Right renal cortex interstitium (tissue), 3 donors: Measurements from ENCODE around the gene RRP7A. TPM values are rescaled to one million over a fixed set of nuclear protein-coding genes. Genes with fewer than 3 reads are reported as not detected.
"Not testable (repeated sequence)": the region's sequence is repeated elsewhere in the genome, so short reads cannot be mapped to it uniquely, and the experiment has no call there.

ENCODE experiments used
- DNase-seq, 3 donors: peaks; one replicate each; pipeline ENCODE4 v3.0.0-alpha.2; 2013; ENCODE audit warnings: low read depth in 3 of 3, low spot score in 2 of 3
- polyA plus RNA-seq, 3 donors: library from polyadenylated mRNA; unstranded; fragments of 120-200 nt; gene quantifications; one replicate each; pipeline ENCODE4 v1.2.1, GENCODE V29; 2013; ENCODE audit not compliant: insufficient read length in 3 of 3

The RRP7A gene, protein sequence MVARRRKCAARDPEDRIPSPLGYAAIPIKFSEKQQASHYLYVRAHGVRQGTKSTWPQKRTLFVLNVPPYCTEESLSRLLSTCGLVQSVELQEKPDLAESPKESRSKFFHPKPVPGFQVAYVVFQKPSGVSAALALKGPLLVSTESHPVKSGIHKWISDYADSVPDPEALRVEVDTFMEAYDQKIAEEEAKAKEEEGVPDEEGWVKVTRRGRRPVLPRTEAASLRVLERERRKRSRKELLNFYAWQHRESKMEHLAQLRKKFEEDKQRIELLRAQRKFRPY
- polyA plus RNA-seq, result 10 to 100 TPM; 28.1 to 34.1 (median 30.7) TPM

DNA sequence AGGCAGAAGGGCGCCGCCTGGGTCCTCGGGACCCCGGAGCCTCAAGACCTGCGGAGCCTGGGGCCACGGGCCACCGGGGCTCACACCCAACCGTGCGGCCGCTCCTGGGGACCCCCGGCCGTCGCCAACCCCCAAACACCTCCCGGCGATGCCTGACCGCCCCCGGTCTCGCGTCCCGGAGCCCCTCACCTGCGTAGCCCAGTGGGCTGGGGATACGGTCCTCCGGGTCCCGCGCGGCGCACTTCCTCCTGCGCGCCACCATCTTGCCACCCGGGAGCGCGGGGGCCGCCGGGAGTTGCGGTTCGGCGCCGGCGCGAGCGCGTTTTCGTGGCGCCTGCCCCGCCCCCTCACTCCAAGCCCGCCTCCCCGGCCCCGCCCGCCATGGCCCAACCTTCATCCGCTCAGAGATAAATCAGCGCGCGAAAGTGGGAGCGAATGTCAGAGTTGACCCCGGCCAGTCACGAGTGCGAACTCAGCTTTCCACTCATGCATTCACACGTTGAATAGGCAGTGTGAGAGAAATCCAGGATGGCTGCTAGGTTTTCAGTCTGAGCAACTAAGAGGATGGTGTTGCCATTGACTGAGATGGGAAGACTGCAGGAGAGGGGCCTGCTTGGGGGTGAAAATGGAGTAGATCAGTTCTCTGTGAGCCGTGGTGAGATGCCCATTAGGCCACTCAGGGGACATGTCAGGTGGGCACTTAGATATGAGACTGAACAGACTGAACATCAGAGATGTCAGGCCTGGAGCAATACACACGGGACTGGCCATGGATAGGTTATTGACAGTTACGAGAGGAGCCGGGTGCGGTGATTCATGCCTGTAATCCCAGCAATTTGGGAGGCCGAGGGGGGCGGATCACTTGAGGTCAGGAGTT lies at the start of gene RRP7A:
RRP7A (minus strand) TSS at position 272 of the 877 bp plus-strand sequence; CDS start at position 262, 10 bp downstream.
- DNase-seq, result peak in 2 of 3 donors; percentile 51 to 68

DNA sequence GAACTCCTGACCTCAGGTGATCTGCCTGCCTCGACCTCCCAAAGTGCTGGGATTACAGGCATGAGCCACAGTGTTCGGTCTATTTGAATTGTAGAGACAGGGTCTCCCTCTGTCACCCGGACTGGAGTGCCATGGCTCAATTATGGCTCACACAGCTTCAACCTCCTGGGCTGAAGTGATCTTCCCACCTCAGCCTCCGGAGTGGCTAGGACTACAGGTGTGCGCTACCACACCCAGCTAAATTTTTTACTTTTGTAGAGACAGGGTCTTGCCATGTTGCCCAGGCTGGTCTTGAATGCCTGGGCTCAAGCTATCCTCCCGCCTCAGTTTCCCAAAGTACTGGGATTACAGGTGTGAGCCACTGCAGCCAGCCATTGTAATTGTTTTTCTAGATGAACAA lies 48.4 kb upstream of the RRP7A start:
- not testable (repeated sequence) for DNase-seq

DNA sequence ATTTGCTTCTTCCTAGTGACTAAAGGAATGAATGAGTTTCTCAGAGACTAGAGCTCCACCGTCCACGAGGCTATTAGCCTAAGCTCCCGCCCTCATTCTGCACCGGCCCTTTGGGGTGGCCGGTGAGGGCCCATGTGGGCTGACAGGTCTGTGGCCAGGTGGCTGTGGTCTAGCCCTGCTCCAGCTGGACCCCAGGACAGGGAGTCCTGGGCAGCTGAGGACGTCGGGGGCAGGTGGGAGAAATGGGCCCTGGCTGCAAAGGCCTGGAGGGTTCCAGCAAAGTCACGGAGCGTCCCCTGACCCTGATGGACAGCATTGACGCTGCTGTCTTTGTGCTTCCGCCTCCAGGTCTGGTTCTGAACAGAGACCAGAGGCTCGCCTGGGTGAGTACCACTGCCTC lies 46.4 kb upstream of the RRP7A start:
- DNase-seq, result no peak

DNA sequence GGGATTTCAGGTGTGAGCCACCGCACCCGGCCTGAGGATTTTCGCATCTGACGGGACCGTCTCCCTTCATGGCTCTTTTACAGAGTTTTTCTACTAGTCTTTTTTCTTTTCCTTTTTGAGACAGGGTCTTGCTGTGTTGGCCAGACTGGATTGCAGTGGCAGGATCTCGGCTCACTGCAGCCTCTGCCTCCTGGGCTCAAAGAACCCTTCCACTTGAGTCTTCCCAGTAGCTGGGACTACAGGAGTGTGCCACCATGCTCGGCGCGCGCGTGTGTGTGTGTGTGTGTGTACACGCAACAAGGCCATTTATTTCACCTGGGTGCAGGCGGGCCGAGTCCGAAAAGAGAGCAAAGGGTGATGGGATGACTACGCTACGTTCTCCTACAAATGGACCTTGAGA lies 45.1 kb upstream of the RRP7A start:
- DNase-seq, result no peak

DNA sequence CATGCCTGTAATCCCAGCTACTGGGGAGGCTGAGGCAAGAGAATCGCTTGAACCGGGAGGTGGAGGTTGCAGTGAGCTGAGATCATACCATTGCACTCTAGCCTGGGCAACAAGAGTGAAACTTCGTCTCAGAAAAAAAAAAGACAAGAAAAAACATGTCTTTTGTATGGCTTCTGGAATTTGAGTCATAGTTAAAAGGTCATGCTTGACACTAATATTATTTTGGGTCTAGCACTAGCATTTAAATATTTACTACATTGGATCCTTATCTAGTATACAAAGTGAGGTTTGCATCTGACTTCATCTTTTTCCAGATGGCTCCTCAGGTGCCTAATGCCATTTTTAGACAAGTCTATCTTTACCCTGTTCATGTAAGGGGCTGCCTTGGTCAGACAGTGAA lies 44.3 kb upstream of the RRP7A start:
- not testable (repeated sequence) for DNase-seq

DNA sequence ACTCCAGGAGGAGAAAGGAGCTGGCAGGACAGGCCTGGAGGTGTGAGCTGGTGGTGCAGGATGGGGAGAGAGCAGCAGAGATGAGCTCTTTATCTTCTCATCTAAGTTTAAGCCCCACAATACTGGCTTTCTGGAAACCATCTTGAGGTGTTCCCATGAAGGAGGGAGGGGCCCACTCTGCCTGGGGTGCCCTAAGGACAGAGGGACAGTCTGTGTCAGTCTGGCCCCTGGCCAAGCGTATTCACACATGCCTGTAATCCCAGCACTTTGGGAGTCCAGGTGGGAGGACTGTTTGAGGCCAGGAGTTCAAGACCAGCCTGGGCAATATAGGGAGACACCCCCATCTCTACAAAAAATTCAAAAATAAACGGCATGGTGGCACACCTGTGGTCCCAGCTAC lies 43.1 kb upstream of the RRP7A start:
- no peak for DNase-seq

DNA sequence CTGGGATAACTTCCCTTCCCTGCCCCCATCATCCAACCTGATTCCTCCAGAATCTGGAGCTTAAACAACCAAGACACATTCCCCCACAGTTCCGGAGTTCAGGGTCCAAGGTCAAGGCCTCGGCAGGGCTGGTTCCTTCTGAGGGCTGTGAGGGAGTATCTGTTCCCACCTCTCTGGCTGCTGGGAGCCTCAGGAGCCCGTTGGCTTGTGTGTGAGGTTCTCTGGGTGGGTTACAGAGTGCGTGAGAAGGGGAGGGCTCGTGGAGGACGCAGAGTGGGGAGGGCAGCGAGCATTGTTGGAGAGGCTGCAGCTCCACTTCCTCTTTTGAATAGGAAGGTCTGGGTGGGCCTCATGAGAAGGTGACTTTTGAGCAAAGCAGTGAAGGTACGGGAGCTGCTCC lies 42.7 kb upstream of the RRP7A start:
- DNase-seq, result no peak

DNA sequence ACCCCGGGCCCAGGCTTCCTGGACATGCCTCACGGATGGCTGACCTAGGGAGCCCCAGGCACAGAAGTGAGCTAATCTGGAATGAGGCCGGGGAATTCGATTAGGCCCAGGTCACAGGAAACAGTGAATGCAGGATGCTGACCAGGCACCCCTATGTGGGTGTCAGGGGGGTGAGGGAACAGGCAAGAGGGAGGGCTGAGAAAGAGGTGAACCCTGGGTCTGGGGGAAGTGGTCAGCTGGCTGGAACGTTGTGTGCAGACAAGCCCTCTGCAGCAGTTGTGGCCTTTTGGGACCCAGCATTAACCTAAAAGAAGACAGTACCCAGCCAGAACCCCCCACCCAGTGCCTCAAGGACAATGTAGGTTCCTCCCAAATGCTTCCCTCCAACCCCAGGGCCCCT lies 42.3 kb upstream of the RRP7A start:
- DNase-seq, result no peak

DNA sequence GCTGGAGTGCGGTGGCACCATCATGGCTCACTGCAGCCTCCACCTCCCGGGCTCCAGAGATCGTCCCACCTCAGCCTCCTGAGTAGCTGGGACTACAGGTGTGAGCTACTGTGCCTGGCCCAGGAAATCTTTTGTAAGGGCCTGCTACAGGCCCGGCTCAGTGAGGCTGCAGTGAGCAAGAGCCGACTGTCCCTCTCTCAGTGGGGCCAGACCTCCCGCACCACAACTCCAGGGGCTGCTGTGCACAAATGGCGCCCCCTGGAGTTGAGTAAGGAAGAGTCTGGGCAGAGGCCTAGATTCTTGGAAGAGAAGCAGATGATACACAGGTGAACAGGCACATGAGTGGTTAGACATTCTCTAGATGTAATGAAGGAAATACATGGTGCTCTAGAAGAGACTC lies 41.2 kb upstream of the RRP7A start:
- DNase-seq, result no peak

DNA sequence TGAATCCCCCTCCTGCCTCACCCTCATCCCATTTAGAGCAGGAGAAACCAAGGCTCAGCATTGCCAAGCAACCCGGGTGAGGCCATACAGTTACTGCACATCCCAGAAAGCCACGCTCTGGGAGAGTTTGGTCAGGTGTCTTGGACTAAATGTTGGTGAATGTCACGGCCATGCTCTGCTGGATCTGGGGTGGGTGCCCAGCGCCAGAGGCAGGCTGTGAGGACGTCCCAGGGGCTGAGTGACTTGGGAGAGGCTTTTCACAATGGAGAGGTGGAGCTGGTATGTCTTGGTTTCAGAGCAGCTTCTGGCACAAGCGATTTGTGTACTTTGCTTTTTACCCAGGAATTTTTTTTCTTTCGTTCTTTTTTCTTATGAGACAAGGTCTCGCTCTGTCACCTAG lies 40.8 kb upstream of the RRP7A start:
- no peak for DNase-seq

DNA sequence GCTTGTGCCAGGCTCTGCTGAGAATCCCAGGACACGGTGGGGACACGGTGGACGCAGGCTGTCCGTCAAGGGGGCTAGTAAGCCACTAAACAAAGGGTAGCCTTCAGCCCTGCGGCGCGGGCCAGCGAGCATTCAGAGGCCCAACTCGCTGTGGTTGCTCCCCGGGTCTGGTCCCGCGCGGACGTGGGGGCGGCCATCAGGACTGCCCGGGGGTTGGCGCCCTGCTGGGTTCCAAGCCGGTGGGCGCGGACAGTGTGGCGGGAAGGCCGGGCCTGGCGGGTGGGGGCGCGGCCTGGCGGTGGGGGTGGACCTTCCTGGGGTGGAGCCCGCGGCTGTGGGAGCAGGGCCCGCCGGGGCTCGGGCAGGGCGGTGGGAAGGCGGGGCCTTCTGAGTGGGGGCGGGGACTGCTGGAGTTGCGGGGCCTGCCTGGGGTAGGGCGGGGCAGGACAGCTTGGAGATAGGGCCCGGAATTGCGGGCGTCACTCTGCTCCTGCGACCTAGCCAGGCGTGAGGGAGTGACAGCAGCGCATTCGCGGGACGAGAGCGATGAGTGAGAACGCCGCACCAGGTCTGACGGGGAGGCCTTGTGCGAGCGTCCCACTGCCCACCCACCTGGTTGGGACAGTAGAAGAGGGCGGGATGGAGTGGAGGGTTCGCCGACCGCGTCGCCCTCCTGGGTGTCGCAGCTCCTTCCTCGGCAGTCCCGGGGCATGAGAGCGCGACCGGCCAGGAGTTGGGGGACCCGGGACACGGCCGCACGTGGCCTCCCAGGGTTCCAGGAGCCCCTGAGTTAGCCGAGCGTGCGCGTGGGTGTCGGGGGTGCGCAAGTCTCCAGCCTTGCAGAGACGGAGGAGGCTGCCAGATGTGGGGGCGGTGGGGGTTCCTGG lies 34.1 kb upstream of the RRP7A start, which contains the start of gene SERHL2:
SERHL2 (plus strand) TSS at position 482 of the 887 bp plus-strand sequence; CDS start at position 547, 65 bp downstream.
- peak in 1 of 3 donors; percentile 58 for DNase-seq

DNA sequence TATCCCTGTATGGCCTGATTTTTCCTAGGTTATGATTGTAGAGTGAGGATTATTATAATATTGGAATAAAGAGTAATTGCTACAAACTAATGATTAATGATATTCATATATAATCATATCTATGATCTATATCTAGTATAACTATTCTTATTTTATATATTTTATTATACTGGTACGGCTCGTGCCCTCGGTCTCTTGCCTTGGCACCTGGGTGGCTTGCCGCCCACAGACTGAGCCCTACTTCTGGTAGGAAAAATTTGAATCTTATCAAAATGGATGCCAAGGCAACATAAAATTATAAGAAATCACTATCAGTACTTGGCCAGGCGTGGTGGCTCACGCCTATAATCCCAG lies 32.7 kb upstream of the RRP7A start:
- not testable (repeated sequence) for DNase-seq

DNA sequence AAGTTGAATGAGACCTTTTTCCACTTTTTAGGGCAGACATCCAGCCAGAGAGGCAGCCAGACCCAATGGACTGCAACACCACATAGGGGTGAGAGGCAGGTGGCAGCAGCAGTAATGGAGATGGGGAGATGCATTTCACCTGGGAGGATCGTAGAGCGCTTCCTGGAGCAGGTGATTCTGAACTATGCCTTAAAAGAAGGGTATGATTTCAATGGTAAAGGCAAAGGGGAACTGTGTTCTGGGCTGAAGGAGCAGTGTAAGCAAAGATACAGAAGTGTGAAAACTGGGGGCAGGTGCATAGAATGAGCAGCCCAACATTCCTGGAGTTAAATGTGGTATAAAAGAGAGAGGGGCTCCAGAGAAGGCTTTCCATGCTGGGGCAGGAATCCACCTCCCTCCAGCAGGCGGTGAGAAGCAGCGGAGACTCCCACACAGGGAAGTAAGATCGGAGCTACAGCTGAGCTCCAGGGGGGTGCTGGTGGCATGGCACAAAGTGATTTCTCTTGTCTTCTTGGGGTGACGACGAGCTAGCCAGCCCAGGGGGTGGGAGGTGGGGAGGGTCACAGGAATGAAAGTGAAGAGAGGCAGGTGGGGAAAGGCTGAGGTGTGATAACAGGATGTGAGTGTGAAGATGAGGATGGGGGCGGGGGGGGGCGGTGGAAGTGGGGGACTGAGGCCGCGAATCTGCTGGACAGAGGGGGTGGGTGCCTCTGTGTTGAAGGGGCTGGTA lies 29.9 kb upstream of the RRP7A start:
- DNase-seq, result no peak

DNA sequence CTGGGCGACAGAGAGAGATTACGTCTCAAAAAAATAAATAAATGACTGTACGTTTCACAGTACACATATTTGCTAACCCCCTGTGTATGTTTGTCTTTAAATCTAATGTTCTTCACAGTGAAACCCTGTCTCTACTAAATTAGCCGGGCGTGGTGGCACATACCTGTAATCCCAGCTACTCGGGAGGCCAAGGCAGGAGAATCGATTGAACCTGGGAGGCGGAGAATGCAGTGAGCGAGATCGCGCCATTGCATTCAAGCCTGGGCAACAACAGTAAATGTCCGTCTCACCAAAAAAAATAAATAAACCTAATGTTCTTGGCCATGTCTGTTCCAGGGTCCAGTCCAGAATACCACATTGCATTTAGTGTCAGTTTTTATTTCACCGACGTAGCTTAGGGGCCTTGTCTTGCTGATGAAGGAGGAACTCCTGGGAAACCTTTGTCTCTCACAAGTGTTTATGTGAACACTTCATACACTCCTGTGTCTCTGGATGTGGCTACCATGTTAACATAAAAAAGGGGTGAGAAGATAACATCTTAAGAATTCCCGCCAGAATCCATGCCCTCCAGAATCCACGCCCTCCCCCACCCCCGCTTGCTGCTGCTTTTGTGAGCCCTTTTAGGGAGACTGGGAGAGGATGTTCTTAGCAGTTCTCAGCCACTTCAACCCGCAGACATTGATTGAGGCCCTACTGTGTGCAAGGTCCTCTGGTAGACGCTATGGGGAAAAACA lies 29.2 kb upstream of the RRP7A start:
- no peak for DNase-seq

DNA sequence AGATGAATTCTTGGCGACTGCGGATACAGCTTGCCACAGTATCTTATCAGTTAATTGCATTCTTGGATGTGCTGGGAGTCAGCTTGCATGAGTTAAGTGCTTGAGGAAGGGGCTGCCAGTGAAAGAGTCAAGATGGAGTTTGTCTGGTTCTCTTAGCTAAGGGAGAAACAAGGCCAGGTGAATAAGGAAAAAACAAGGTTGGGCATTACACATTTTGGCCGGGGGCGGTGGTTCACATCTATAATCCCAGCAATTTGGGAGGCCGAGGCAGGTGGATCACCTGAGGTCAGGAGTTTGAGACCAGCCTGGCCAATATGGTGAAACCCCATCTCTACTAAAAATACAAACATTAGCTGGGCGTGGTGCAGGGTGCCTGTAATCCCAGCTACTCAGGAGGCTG lies 28.5 kb upstream of the RRP7A start:
- not testable (repeated sequence) for DNase-seq

DNA sequence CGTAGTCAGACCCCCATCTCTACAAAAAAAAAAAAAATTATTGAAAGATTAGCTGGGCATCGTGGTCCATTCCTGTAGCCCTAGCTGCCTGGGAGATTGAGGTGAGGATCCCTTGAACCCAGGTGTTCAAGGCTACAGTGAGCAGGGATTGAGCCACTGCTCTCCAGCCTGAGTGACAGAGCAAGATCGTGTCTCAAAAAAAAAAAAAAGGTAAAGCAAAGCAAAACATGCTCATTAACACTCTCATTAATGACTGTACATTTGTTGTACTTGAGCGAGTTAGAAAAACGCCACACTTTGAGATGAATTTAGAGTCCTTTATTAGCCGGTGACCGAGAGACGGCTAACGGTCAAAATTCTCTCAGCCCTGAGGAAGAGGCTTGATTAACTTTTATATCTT lies 28.0 kb upstream of the RRP7A start:
- DNase-seq, result no peak

DNA sequence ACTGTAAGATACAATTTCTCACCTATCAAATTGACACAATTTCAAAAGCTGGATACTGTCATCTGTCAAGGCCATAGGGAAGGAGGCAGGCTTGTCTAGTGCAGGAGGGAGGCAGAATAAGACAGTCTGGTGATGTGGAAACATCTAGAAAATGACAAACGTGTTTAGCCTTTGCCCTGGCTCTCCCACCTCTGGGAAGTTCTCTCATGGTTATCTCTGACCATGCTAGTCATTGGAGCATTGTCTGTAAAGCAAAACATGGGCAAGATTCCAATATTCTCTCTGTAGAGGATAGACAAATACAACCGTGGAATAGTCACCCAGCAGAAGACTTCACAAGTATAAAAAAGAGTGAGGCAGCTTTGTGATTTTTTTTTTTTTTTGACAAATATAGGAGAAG lies 25.1 kb upstream of the RRP7A start:
- no peak for DNase-seq

DNA sequence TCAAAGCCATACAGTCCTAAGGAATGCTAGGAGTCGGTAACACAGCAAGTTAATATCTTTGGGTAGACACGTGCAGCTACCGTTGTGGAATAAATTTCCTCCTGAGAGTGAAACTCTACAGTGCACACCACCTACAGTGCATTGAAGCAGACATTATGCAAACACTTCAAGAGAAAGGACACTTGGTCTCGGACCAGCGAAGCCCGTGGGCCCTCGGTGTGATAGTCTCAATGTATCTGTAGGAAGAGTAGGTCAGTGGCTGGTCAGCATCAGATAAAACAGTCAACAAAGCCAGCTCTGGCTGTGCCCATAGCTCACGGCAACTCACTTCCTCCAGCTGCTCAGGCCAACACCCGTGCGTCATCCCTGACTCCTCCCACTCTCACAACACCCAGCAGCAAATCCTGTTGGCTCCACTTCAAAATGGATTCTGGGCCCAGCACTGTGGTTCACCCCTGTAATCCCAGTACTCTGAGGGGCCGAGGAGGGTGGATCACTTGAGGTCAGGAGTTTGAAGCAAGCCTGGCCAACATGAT lies 19.7 kb upstream of the RRP7A start:
- not testable (repeated sequence) for DNase-seq

DNA sequence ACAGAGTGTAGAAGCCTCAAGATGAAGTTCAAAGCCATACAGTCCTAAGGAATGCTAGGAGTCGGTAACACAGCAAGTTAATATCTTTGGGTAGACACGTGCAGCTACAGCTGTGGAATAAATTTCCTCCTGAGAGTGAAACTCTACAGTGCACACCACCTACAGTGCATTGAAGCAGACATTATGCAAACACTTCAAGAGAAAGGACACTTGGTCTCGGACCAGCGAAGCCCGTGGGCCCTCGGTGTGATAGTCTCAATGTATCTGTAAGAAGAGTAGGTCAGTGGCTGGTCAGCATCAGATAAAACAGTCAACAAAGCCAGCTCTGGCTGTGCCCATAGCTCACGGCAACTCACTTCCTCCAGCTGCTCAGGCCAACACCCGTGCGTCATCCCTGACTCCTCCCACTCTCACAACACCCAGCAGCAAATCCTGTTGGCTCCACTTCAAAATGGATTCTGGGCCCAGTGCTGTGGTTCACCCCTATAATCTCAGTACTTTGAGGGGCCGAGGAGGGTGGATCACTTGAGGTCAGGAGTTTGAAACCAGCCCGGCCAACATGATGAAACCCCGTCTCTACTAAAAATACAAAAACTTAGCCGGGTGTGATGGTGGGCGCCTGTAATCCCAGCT lies 17.7 kb upstream of the RRP7A start:
- DNase-seq, result not testable (repeated sequence)
